ENCODE results near the gene HBS1L. TPM values are rescaled to one million over a fixed set of nuclear protein-coding genes. Genes with fewer than 3 reads are reported as not detected.
A peak's percentile ranks its signal among the peaks of the same experiment; 100 is the strongest.

HBS1L gene
- total and polyA plus RNA-seq, 2 experiments from 2014 or later: 43.0 to 70.6 TPM

GRCh38 chr6:135004399-135004798 lies 50.2 kb downstream of the HBS1L start:
- 92% methylated on average over 2 of the region's 2 CpGs for WGBS (ENCODE audit: low lambda C conversion rate, missing lambda C conversion rate)
- no peaks in the 10 kb centered on the region for H3K9me3 ChIP-seq (ENCODE audit: low read depth)
- H3K4me2 ChIP-seq: no peak overlapping the region

GRCh38 chr6:135002974-135003703 lies 51.5 kb downstream of the HBS1L start:
- no peaks in the 10 kb centered on the region for H4K20me1 ChIP-seq (ENCODE audit: insufficient read depth, poor library complexity, severe bottlenecking)
- H3K27ac ChIP-seq: no peak overlapping the region
- 88% methylated on average over 6 of the region's 6 CpGs for whole genome bisulfite sequencing (ENCODE audit: low lambda C conversion rate, missing lambda C conversion rate)
- H3K4me2 ChIP-seq: no peak overlapping the region
- no peak overlapping the region for H3K4me3 ChIP-seq
- no peak for DNase-seq (ENCODE audit: low spot score)
- H3K79me2 ChIP-seq: no peaks in the 10 kb centered on the region
- no peak overlapping the region for H2AFZ ChIP-seq
- H3K27me3 ChIP-seq: no peaks in the 10 kb centered on the region
- TF ChIP-seq CTCF (IDR thresholded peaks at IDR 0.05; ENCODE audit: poor library complexity) (no peak), EZH2 (IDR thresholded peaks at IDR 0.05; ENCODE audit: borderline replicate concordance) (no peak), EZH2phosphoT487 (IDR thresholded peaks at IDR 0.05; ENCODE audit: low read depth, severe bottlenecking, unreplicated experiment) (no peak)
- no peaks in the 10 kb centered on the region for H3K36me3 ChIP-seq (replicated peaks; ENCODE audit: insufficient read depth, low read depth)
- H3K9me3 ChIP-seq (ENCODE audit: low read depth): no peaks in the 10 kb centered on the region
- peaks cover 3% of the 10 kb centered on the region for H3K4me1 ChIP-seq (ENCODE audit: insufficient read depth)
- no peaks in the 10 kb centered on the region for H3K9me2 ChIP-seq (replicated peaks; ENCODE audit: insufficient read depth)

More at GRCh38 chr6:135004399-135004798, 50.2 kb downstream of the HBS1L start:
- H3K79me2 ChIP-seq: no peaks in the 10 kb centered on the region
- H3K27me3 ChIP-seq: no peaks in the 10 kb centered on the region
- no peaks in the 10 kb centered on the region for H4K20me1 ChIP-seq (ENCODE audit: insufficient read depth, poor library complexity, severe bottlenecking)
- H3K4me1 ChIP-seq (ENCODE audit: insufficient read depth): peaks cover 5% of the 10 kb centered on the region
- H2AFZ ChIP-seq: no peak overlapping the region
- DNase-seq (ENCODE audit: low spot score): no peak
- TF ChIP-seq EZH2 (IDR thresholded peaks at IDR 0.05; ENCODE audit: borderline replicate concordance) (no peak), EZH2phosphoT487 (IDR thresholded peaks at IDR 0.05; ENCODE audit: low read depth, severe bottlenecking, unreplicated experiment) (no peak), CTCF (IDR thresholded peaks at IDR 0.05; ENCODE audit: poor library complexity) (no peak)
- no peak overlapping the region for H3K27ac ChIP-seq
- H3K4me3 ChIP-seq: no peak overlapping the region
- no peaks in the 10 kb centered on the region for H3K36me3 ChIP-seq (replicated peaks; ENCODE audit: insufficient read depth, low read depth)
- no peaks in the 10 kb centered on the region for H3K9me2 ChIP-seq (replicated peaks; ENCODE audit: insufficient read depth)

- TF ChIP-seq EZH2phosphoT487 (IDR thresholded peaks at IDR 0.05; ENCODE audit: low read depth, severe bottlenecking, unreplicated experiment) (no peak), CTCF (IDR thresholded peaks at IDR 0.05; ENCODE audit: poor library complexity) (peak; percentile 64)
- Histone ChIP-seq H3K27ac (no peak overlapping the region), H3K79me2 (no peaks in the 10 kb centered on the region), H3K9me2 (replicated peaks; ENCODE audit: insufficient read depth) (no peaks in the 10 kb centered on the region), H2AFZ (no peak overlapping the region), H3K9me3 (ENCODE audit: low read depth) (no peaks in the 10 kb centered on the region), H3K4me3 (no peak overlapping the region), H3K4me1 (ENCODE audit: insufficient read depth) (no peaks in the 10 kb centered on the region), H3K4me2 (no peak overlapping the region), H3K27me3 (no peaks in the 10 kb centered on the region), H4K20me1 (ENCODE audit: insufficient read depth, poor library complexity, severe bottlenecking) (no peaks in the 10 kb centered on the region), H3K36me3 (replicated peaks; ENCODE audit: insufficient read depth, low read depth) (no peaks in the 10 kb centered on the region)
- peak; percentile 23 for DNase-seq (ENCODE audit: low spot score)
- 88% methylated on average over 5 of the region's 5 CpGs for WGBS (ENCODE audit: low lambda C conversion rate, missing lambda C conversion rate)
Observed at GRCh38 chr6:135002229-135002844, 52.3 kb downstream of the HBS1L start.

Data from hepatocyte (in vitro differentiated cells).